Skin epidermis (tissue), 12 donors: ENCODE results near the gene ULK3.
A peak's percentile ranks its signal among the peaks of the same experiment; 100 is the strongest.

Source experiments
- H3K27ac ChIP-seq, 21 experiments: fragments of 200-600 bp; sonication (generic) in 11 of 21; one replicate each; pipeline ENCODE4 v1.5.0; 2020; ENCODE audit warnings: mild to moderate bottlenecking in 3 of 21, inconsistent platforms in 2 of 21, moderate library complexity in 2 of 21
- H3K4me3 ChIP-seq, 7 experiments: fragments of 200-600 bp; sonication (generic) in 2 of 7; one replicate each; pipeline ENCODE4 v1.5.0; 2020; ENCODE audit warnings: inconsistent platforms in 2 of 7, mild to moderate bottlenecking in 2 of 7, moderate library complexity in 1 of 7

ULK3 gene

DNA sequence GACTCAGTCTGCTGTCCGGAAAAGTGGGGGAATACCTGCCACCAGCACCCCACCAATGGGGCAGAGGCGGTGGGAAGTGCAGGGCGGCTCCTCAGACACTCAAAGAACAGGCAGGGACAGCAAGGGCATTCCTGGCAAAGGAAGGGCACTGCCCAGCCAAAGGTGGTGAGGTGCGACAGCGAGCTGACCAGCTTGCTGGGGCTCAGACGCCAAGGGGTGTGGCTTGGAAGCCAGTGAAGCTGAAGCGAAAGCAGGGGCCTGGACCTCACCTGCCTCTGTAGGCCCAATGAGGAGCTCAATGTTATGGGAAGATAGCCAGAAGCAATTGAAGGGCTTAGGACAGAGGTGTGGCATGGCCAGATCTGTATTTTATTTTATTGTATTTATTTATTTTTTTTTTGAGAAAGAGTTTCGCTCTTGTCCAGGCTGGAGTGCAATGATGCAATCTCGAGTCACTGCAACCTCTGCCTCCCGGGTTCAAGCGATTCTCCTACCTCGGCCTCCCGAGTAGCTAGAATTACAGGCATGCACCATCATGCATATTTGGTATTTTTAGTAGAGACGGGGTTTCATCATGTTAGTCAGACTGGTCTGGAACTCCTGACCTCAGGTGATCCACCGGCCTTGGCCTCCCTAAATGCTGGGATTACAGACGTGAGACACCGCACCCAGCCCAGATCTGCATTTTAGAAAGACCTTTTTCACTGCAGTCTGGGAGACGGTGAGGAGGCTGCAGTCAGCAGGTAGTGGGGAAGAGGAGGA is 34.7 kb downstream of the ULK3 start:
- H3K27ac ChIP-seq, result no peak overlapping the region

DNA sequence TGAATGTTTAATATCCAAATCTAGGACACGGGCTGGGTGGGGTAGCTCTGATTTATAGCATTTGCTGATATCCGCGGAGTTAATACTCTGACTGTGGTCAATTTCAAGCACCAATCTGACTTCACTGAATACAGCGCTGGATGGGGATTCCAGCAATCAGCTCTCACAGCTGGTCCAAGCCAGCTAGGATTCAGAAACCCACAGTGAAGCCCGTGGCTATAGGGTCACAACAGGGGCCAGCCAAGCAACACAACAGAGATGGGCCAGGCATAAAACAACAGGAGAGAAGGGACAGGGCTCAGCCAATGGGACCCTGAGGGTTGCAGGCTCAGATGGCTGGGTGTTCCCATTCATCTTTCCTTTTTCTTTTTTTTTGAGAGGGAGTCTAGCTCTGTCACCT is 35.7 kb downstream of the ULK3 start:
- no peak overlapping the region for H3K4me3 ChIP-seq
- no peak overlapping the region for H3K27ac ChIP-seq

More for the DNA sequence above, 34.7 kb downstream of the ULK3 start:
- no peak overlapping the region for H3K4me3 ChIP-seq

DNA sequence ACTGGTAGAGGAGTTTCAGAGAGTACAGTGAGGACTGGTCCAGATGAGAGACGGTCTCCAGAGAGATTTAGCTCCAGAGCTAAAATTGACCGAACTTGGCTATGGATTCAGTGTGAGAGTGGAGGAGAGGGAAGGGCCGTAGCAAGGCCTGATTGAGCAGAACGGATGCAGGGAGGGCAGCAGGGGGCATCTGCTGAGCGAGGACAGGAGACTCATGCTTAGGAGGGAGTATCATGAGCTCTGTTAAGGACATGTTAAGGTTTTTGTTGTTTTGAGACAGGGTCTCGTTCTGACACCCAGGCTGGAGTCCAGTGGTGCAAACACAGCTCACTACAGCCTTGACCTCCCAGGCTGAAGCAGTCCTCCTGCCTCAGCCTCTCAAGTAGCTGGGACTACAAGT is 38.0 kb downstream of the ULK3 start:
- Histone ChIP-seq H3K27ac (no peak overlapping the region), H3K4me3 (no peak overlapping the region)

DNA sequence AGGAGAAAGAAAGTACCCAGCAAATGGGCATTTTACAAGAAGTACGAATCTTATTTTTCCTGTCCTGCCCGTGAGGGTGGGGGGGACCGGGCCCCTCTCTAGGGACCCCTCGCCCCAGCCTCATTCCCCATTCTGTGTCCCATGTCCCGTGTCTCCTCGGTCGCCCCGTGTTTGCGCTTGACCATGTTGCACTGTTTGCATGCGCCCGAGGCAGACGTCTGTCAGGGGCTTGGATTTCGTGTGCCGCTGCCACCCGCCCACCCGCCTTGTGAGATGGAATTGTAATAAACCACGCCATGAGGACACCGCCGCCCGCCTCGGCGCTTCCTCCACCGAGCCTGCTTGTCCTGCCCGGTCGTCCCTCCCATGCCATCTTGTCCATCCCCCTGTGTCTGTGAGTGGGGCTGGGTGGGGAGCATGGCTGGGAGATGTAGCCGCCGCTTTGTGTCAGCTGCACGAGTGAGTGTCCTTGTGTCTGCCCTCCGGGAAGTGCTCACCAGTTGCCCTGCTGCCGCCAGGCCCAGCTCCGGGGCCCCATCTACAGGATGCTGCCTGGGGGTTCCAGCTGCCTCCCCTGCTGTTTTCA is 40.0 kb downstream of the ULK3 start:
- no peak overlapping the region for H3K4me3 ChIP-seq
- H3K27ac ChIP-seq, result no peak overlapping the region

DNA sequence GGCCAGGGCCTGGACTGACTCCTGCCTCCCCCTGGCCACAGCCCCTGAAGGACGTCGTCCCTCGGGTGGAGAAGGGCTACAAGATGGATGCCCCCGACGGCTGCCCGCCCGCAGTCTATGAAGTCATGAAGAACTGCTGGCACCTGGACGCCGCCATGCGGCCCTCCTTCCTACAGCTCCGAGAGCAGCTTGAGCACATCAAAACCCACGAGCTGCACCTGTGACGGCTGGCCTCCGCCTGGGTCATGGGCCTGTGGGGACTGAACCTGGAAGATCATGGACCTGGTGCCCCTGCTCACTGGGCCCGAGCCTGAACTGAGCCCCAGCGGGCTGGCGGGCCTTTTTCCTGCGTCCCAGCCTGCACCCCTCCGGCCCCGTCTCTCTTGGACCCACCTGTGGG is 40.7 kb downstream of the ULK3 start:
- Histone ChIP-seq H3K27ac (no peak overlapping the region), H3K4me3 (no peak overlapping the region)

DNA sequence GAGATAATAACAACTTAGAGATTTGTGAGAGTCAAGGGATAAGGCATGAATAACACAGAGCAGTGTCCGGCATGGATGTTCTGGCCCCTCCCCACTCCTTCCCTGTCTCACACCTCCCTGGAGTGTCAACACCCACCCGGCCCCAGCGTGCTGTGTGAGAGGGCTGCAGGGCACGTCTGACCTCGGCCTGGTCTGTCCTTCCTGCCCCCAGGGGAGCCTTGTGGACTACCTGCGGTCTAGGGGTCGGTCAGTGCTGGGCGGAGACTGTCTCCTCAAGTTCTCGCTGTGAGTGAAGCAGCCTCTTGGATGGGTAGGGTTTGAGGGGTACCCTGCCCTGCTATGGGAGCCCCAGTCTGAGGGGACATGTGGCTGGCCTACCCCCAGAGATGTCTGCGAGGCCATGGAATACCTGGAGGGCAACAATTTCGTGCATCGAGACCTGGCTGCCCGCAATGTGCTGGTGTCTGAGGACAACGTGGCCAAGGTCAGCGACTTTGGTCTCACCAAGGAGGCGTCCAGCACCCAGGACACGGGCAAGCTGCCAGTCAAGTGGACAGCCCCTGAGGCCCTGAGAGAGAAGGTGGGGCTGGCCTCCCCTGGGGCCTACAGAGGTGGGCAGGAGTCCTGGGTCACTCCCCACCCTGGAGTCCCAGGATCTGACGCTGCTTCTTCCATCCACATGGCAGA is 41.5 kb downstream of the ULK3 start:
- H3K4me3 ChIP-seq, result no peak overlapping the region

DNA sequence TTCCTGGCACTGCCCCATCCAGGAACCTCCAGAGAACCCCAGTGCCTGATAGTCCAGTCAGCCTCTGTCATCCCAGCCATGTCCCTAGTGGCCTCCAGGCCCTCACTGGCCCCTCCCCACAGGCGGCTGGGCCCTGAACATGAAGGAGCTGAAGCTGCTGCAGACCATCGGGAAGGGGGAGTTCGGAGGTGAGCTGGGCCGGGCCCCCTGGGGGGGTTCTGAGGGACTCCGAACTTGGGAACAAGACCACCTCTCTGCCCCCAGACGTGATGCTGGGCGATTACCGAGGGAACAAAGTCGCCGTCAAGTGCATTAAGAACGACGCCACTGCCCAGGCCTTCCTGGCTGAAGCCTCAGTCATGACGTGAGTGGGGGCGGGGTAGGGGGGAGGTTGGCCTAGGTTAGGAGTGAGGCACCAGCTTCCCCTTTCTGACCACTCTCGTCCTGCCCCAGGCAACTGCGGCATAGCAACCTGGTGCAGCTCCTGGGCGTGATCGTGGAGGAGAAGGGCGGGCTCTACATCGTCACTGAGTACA is 42.3 kb downstream of the ULK3 start:
- H3K27ac ChIP-seq, result peak overlapping the region in 12 of 21 experiments; percentile 4 to 77 (median 70)
- H3K4me3 ChIP-seq, result no peak overlapping the region

More for the DNA sequence above, 41.5 kb downstream of the ULK3 start:
- peak overlapping the region in 1 of 21 experiments; percentile 4 for H3K27ac ChIP-seq

DNA sequence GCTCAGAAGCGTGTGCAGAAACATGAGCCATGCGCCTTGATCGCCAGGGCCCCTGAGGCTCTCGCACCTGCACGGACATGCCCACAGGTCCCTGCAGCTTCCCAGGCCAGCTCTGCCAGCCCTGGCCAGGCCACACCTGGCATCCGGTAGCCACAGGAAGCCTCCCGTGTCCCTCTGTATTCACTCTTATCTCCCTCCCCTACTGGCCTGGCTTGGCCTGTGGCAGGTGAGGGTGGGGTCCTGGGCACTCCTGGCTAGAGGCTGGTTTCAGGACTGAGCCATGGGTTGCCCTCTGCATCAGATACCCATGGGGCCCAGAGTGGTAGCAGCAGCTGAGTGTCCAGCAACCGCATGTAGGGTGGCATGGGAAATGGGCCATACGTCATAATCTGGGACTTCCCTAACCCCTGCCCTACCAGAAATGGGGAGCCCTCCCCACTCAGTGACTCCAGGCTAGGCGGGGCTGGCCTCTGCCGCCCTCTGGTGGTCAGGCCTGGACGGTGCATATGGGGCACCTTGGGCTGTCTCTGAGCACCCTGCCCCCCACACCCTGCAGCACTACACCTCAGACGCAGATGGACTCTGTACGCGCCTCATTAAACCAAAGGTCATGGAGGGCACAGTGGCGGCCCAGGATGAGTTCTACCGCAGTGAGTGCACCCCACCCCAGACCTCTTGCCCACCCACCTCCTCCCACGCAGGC is 42.9 kb downstream of the ULK3 start:
- H3K4me3 ChIP-seq, result no peak overlapping the region
- peak overlapping the region in 19 of 21 experiments; percentile 19 to 81 (median 66) for H3K27ac ChIP-seq

DNA sequence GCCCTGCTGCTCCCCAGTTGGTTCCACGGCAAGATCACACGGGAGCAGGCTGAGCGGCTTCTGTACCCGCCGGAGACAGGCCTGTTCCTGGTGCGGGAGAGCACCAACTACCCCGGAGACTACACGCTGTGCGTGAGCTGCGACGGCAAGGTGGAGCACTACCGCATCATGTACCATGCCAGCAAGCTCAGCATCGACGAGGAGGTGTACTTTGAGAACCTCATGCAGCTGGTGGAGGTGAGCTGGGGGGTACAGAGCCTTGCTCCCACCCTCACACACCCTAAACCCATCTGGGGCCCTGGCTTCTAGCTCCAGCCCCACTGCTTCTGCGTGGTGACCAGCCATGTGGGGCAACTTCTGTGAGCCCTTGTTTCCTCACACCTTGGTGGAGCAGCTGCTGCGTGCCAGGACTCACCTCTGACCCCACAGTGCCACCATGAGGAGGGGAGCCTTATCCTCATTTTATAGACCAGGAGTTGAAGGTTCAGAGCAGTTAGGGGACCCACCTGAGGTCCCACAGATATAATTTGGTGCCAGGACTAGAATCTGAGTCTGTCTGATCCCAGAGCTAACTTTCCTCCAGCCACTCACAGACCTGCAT is 43.6 kb downstream of the ULK3 start:
- Histone ChIP-seq H3K27ac (peak overlapping the region in 16 of 21 experiments; percentile 21 to 81 (median 70)), H3K4me3 (no peak overlapping the region)

DNA sequence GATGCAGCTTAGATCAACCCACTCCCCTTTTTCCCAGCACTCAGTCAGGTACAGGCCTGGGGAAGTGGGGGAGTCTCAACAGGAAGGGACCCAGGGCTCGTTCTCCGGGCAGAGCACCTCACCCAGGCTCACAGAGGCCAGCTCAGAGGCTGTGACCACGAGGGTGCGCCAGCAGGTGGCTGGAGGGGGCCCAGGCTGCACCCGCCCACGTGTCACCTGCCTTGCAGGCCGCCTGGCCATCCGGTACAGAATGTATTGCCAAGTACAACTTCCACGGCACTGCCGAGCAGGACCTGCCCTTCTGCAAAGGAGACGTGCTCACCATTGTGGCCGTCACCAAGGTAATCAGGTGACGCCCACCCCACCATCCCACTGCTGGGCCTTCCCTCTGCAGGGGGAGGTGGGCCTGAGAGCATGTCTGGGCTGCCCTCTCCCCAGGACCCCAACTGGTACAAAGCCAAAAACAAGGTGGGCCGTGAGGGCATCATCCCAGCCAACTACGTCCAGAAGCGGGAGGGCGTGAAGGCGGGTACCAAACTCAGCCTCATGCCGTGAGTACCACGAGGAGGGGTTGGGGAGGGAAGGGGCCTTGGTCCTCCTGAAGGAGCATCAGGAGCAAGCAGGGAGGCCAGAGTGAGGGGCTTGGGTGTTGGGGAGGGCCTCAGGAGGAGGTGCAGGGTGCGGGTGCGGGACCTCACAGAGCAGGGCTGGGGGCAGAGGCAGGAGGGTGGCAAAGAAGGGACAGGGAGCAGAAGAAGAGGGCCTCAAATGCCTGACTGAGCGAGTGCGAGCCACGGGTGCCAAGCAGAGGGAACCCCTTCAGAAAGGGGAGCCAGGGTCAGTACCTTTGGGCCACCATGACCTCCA is 44.3 kb downstream of the ULK3 start:
- Histone ChIP-seq H3K4me3 (no peak overlapping the region), H3K27ac (peak overlapping the region in 14 of 21 experiments; percentile 7 to 77 (median 70))

DNA sequence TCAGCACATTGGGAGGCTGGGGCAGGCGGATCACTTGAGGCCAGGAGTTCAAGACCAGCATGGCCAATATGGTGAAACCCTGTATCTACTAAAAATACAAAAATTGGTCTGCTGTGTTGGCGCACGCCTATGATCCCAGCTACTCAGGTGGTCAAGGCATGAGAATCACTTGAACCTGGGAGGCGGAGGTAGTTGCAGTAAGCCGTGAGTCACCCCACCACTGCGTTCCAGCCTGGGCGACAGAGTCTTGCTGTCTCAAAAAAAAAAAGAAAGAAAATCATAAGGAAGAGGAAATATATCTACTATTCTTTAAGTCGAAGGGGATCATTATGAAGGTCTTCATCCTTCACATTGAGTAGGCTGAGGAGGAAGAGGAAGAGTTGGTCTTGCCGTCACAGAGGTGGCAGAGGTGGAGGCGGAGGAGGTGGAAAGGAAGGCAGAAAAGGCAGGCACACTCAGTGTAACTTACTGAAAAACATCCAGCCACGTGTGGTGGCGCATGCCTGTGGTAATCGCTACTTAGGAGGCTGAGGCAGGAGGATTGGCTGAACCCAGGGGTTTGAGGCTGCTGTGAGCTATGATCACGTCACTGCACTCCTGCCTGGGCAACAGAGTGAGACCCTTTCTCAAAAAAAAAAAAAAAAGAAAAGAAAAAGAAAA is 46.9 kb downstream of the ULK3 start:
- no peak overlapping the region for H3K4me3 ChIP-seq
- peak overlapping the region in 3 of 21 experiments; percentile 27 to 100 (median 97) for H3K27ac ChIP-seq

DNA sequence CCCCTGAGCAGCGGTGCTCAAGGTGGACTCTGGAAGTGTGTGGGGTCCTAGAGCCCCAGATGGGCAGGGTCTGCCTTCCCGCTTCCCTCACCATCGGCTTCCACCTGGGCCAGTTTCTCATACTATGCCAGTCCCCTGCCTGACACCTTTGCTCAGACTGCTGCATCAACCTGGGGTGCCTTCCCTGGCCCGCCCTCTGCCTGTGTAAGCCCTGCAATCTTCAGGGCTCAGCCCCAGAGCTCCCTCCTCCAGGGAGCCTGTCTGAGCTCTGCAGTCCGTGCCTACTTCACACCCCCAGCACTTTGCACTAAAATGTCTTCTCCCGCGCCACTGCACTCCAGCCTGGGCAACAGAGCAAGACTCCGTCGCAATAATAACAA is 48.0 kb downstream of the ULK3 start:
- Histone ChIP-seq H3K27ac (peak overlapping the region in 12 of 21 experiments; percentile 1 to 100 (median 47)), H3K4me3 (no peak overlapping the region)

DNA sequence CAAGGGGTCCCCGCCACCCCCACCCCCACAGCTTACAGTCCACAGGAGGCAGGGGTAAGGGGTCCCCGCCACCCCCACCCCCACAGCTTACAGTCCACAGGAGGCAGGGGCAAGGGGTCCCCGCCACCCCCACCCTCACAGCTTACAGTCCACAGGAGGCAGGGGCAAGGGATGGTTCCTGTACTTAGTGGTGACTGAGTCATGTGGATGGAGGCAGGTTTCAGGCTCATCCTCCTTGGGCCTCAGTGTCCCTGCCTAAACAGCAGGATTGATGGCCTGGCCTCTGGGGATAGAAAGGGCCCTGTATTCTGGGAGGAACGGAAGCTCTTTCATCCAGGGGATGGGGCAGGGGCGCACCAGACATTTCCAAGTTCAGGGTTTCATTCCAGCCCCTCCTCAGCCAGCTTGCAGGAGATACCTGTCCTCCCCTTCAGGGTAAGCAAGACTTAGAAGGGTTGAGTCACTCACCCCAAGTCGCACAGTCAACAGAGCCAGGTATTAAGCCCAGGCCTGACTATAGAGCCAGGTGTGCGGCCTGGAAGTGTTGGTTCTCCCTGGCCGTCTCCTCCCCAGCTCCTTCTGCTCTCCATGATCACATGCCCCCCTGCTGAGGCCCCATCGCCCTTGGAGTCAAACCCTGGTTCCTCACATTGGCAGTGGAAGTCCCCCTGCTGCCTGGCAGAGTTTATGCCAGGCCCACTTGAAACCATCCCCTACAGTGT is 48.5 kb downstream of the ULK3 start:
- Histone ChIP-seq H3K4me3 (no peak overlapping the region), H3K27ac (peak overlapping the region in 13 of 21 experiments; percentile 1 to 100 (median 47))

DNA sequence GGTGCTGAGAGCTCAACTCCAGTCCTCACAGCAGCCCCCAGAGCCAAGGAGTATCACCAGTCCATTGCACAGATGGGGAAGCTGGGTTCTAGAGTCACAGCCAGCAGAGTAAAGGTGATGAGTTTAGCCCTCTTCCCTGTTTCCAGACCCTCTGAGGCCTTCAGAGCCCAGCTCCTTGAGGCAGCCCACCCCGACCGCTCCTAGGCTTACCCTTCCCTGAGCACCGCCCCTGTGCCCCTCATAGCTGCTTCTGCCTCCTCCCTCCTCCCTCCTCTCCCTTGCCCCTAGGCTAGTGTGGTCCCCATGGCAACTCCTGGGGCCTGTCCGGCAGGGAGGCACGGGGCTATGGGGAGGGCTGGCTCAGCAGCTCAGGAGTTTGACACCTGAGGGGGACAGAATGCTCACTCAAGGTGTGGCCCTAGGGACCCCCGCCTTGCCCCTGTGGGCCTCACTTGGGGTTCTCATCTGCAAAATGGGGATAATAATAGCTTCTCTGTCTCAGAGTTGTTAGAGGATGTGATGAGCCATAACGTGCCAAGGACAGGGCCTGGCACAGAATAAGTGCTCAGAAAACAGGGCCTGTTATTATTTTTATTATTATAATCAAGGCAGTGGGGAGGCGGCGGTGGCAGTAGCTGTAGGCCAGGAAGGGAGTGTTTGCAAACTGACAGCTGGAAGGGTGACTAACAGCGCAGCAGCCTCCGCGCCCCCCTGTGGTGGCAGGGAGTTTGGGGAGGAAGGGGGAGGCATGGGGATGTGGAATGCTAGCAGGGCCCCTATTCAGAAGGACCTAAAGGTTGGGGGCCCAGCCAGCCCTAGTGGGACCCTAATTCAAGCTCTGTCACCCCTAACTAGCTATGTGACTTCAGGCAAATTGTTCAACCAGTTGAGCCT is 49.6 kb downstream of the ULK3 start:
- Histone ChIP-seq H3K27ac (peak overlapping the region in 19 of 21 experiments; percentile 2 to 100 (median 55)), H3K4me3 (no peak overlapping the region)

DNA sequence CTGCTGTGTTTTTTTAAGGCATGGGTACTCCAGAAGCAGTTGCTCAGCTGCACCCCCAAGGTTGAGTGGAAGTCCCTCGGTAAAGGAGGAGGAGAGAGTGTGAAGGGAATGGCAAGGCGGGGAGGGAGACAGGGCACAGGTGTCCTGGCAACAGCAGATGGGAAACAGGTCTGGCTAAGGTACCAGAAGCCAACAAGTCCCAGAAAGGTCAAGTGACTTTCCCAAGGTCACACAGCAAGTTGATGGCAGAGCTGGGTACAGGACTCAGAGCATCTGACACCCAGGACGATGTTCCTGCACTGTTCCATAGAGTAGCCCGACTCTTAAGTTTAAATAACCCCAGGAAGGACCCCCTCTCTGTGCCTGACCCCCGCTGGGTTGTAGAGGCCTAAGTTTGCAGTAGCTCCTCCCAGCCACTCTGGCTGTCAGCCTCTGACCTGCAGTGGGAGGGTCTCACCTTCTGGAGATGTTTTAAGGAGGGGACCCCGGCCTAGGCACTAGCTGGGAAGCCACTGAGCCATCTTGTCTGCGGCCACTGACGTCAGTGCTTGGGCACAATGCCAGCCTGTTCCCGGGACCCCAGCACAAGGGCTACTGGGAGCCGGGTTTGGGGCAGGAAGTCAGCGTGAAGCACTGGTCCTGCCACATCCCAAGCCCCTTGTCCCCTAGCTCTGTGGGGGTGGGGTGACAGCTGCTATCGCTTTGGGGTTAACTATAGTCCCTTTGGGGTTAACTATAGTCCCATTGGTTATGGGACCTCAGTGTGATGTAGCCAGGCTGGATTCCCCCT is 50.5 kb downstream of the ULK3 start:
- no peak overlapping the region for H3K4me3 ChIP-seq
- peak overlapping the region in 17 of 21 experiments; percentile 2 to 100 (median 63) for H3K27ac ChIP-seq

DNA sequence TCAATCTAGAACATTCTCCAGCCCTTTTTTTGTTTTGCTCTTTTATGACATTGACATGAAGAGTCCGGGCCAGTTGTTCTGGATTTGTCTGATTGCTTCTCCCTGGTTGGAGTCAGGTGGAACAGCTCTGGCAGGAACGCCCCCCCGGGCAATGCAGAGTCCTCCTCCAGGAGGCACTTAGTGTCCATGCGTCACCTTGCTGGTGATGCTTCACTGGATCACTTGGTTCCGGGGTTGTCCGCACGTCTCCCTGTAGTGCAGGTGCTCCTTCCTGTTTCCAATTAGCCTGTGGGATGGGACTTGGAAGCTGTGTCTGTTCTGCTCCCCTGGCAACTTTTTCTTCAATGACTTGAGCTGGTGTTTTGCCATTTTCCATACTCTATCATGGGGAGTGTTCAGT is 51.3 kb downstream of the ULK3 start:
- H3K4me3 ChIP-seq, result no peak overlapping the region
- H3K27ac ChIP-seq, result peak overlapping the region in 12 of 21 experiments; percentile 9 to 100 (median 92)
